ENCODE results near the gene ENTPD3. TPM values are rescaled to one million over a fixed set of nuclear protein-coding genes. Genes with fewer than 3 reads are reported as not detected.

ENTPD3 gene
- total RNA-seq, 1 experiment from 2014 or later, result not detected

GRCh38 chr3:40464339-40465110 lies 77.5 kb downstream of the ENTPD3 start:
- no peak overlapping the region for H2BK120ac ChIP-seq (ENCODE audit: low read depth, low read length, poor library complexity, severe bottlenecking)
- Mint-ChIP-seq H3K4me3 (no peak overlapping the region), H3K36me3 (ENCODE audit: insufficient read depth in 1 of 3, low read depth in 3 of 3) (peaks cover 27 to 63% (median 51%) of the 10 kb centered on the region in 3 experiments; a peak in 6 of 7 replicates), H3K9me3 (no peaks in the 10 kb centered on the region), H3K27me3 (ENCODE audit: low read depth) (no peaks in the 10 kb centered on the region), H3K4me1 (peaks cover 8 to 9% of the 10 kb centered on the region in 2 experiments), H3K27ac (peak overlapping the region in 2 of 3 experiments; percentile 35 to 87; a peak in 3 of 7 replicates)
- H4K20me1 ChIP-seq (ENCODE audit: control insufficient read depth, insufficient read depth, insufficient read length), result peaks cover 2% of the 10 kb centered on the region
- no peak overlapping the region for H3K23ac ChIP-seq (ENCODE audit: insufficient read length, low read depth, low read length)
- no peak overlapping the region for H4K8ac ChIP-seq (replicated peaks; ENCODE audit: insufficient read length, low read depth, low read length)
- H3K27ac ChIP-seq (ENCODE audit: insufficient read length, low read depth, low read length), result no peak overlapping the region
- no peaks in the 10 kb centered on the region for H3K23me2 ChIP-seq (ENCODE audit: insufficient read length, low read depth, low read length, poor library complexity, severe bottlenecking)
- H3K18ac ChIP-seq (ENCODE audit: insufficient read length, low read depth, low read length), result no peak overlapping the region
- no peaks in the 10 kb centered on the region for H3K79me1 ChIP-seq (ENCODE audit: insufficient read depth, low read depth, low read length, poor library complexity, severe bottlenecking)
- no peaks in the 10 kb centered on the region for H3K9me3 ChIP-seq (ENCODE audit: control insufficient read depth, low read depth, low read length)
- no peak overlapping the region for H2BK12ac ChIP-seq (ENCODE audit: insufficient read length, low read depth, low read length)
- no CpG with 5 or more reads among the region's 9 CpGs for WGBS (ENCODE audit: extremely low coverage, insufficient read length, low lambda C conversion rate)
- H3K4me1 ChIP-seq (ENCODE audit: insufficient read depth, low read length), result no peaks in the 10 kb centered on the region
- TF ChIP-seq CTCF (conservative IDR thresholded peaks at IDR 0.05), result no peak
- no peak overlapping the region for H4K91ac ChIP-seq (ENCODE audit: insufficient read length, low read depth, low read length)
- no peak overlapping the region for H2BK5ac ChIP-seq (ENCODE audit: insufficient read length, low read length)
- H3K4ac ChIP-seq (ENCODE audit: low read depth, low read length), result no peak overlapping the region
- no peak overlapping the region for H3T11ph ChIP-seq (ENCODE audit: low read length)
- no peak overlapping the region for H3K14ac ChIP-seq (ENCODE audit: insufficient read depth, low read length)
- no peak overlapping the region for H2BK20ac ChIP-seq (ENCODE audit: low read depth, low read length, poor library complexity, severe bottlenecking)
- no peak overlapping the region for H2AK5ac ChIP-seq (ENCODE audit: insufficient read length, low read length)
- no peak overlapping the region for H2BK15ac ChIP-seq (ENCODE audit: low read depth, low read length)
- no peak overlapping the region for H2AFZ ChIP-seq (ENCODE audit: low read length)
- no peak overlapping the region for H3K4me2 ChIP-seq (ENCODE audit: insufficient read depth, insufficient read length, low read length)
- no peak overlapping the region for H3K56ac ChIP-seq (ENCODE audit: insufficient read length, low read depth, low read length)
- no peak overlapping the region for H4K5ac ChIP-seq (ENCODE audit: insufficient read length, low read depth, low read length)
- no peaks in the 10 kb centered on the region for H3K79me2 ChIP-seq (ENCODE audit: insufficient read depth, low read length)
- no peak overlapping the region for H3K9ac ChIP-seq (ENCODE audit: extremely low read depth, insufficient read length, low read length)
- DNase-seq, result no peak
- no peaks in the 10 kb centered on the region for H3K27me3 ChIP-seq (ENCODE audit: insufficient read depth, low read length)

Data from H9 (cell line).